GM19468 (cell line): ENCODE data around the gene MGMT.

ENCODE experiments used
- ATAC-seq: cut with Tn5 transposase; IDR thresholded peaks from one replicate; pipeline ENCODE4 v1.9.1; 2021; ENCODE audit warnings: mild to moderate bottlenecking, moderate library complexity, moderate number of reproducible peaks; ENCODE audit not compliant: unreplicated experiment; ENCODE audit errors: extremely low read depth

MGMT gene

DNA sequence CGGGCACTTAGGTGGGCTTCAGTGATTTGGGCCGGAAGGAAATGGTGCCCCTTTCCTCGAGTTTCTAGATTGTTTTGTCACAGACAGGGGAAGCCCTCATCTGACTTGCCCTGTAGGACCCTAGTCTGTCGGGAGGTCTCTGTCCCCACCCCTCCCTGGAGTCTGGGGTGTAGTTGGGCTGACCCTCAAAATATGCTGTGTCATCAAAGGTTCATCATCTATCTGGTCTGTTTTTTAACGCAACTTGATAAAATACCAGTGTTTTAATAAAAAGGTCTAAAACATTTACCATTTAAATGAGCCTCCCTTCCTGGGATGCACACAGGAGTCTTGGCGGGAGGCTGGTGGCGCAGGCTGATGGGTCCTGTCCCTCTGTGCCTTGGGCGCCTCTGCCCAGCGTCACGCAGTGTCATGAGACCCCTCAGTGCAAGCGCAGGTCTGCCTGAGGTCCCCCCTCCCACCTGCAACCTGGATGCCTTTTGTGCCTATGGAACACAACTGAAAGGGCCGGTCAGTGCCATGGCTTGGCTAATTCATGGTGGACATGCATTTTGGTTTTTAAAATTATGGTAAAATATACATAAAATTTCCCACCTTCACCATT lies 146.4 kb downstream of the MGMT start:
- no peak for ATAC-seq

DNA sequence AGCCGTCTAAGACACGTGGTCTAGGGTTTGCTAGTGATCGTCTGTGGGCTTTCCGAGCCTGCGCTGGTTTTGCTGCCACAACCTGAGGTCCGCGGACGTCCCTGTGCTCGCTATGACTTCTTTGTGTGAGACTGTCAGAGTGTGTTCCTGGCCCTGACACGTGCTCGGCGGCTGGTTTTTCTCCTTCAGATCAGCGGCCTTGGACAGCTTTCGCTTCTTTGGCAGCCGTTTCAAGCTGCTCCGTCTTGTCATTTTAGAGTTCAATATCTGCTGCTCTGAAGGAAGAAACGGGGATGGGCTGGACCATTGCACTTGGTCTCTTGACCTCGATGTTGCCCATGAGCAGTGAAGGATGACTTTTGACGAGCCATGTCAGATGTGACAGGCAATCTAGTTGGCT lies 147.3 kb downstream of the MGMT start:
- ATAC-seq, result no peak

DNA sequence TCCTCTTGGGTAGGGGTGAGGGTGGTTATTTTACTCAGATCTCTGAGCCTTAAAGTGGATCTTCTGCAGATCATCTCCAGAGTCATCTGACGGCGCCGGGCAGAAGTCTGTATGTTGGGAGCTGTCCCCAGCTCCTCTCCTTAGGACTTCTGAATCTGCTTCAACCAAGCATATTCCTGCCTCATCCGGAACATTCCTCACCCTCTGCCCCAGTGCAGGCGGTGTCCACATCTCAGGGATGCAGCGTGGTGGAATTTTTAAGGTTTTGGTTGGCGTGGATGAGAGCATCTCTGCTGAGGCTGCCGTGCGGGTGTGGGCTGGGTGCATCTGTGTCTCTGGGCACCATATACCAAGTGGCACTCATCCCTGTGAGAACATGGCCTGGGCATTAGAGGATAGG lies 148.3 kb downstream of the MGMT start:
- no peak for ATAC-seq

DNA sequence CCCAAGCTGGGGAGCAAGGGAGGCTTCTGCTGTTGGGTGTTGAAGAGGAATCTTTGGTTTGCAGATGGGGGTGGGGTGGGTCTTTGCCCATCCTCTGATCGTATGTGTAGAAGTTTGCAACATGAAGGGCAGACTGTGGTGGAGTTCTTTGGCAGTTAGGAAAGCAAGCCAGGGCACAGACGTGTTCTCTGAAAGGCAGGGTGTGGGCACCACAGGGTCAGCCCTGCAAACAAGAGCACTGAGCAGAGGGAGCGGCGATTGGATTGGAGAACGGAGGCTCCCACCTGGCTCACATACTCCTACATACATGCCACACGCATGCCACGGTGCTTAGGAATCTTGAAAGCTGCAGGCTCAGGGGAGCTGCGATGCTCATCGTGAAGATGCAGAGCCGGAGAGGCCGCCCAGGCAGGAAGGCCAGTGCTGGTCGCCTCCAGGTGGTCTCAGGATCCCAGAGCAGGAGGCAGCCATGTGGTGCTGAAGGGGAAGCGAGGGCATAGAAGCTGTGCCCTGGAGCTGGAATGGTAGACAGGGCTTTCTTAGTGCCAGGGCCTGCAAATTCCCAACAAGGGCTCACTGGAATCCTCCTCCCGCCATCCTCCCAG lies 149.0 kb downstream of the MGMT start:
- no peak for ATAC-seq

DNA sequence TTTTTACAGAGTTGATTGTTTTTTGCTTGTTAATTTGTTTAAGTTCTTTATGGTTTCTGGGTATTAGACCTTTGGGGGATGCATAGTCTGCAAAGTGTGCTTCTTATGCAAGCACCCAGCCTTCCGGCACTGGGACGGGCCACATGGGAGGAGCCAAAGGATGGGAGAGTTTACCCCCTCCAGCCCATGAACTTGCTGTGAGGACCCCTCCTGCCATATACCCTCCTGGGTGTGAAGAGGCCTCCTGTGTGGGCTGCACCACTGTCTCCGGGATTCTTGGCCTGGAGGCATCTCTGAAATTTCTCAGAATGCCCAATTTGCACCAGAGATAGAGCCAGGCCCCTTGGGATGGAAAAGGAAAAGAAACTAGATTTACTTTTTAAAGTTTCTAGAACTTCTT lies 150.7 kb downstream of the MGMT start:
- ATAC-seq, result no peak

DNA sequence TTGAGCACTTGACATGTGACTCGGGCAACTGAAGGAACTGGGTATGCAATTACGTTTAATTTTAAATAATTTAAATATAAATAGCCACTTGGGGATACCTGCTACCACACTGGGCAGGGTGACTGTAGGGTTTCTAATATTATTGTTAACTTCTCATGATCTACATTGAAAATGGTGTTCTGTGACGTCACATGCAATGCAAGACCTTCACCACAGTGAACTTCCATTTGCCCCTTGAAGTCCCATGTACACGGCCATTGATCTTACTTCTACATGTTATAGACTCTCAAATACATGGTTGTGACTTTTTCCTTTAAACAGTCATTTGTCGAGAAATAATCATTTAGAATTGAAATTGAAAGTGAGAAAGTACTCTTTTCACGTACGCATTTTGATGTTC lies 154.0 kb downstream of the MGMT start:
- no peak for ATAC-seq

DNA sequence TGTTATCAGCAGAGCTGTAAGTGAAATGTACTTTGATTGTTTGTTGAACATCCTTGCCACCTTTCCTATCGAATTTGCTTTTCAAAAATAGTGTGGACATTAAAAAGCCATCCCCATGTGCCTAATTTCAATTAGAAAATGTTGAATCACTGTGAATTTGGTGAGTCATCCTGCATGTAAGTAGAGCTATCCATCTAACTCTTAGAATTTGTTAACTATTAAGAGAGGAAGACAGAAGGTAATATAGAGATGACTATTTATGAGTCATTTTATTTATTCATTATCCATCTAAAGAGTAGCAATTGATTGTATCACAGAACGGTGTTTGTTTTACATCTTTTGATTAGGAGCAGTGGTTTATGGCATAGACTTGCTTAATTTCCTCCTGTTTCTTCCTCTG lies 154.7 kb downstream of the MGMT start:
- no peak for ATAC-seq

DNA sequence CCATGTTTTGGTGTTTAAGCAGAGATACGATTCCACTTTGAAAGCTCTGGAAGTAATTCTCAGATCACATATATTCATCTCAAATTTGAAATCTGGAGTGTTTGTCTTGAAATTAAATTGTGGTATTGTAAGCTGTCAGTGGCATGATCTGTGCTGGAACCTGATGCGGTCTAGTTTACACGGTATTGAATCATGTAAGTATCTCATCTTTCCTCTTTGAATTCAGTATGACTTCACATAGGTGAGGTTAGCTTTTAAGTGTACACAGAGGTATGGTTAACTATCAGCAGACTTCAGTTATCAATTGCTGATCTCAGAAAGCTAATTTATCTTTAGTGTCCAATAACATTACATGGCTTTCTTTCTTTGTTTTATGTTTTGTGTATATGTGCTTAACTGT lies 155.2 kb downstream of the MGMT start:
- ATAC-seq, result no peak

DNA sequence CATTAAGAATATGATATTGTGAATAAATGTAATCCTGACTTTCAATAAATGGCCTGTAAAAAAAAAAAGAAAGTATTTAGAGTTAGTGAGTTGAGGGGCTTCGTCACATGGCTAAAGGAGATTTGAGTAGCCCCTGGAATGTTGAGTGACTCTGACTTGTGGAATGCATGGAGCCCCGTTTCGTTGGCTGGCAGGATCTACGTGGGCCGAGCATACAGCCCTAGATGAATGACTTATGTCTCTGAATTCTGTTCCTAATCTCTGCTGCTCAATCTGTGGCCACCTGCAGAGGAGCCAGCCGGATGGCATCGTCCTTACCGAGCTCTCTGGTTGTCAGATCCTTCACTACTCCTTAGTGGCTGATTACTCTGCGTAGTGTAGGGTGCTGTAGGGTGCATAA lies 155.7 kb downstream of the MGMT start:
- ATAC-seq, result no peak

DNA sequence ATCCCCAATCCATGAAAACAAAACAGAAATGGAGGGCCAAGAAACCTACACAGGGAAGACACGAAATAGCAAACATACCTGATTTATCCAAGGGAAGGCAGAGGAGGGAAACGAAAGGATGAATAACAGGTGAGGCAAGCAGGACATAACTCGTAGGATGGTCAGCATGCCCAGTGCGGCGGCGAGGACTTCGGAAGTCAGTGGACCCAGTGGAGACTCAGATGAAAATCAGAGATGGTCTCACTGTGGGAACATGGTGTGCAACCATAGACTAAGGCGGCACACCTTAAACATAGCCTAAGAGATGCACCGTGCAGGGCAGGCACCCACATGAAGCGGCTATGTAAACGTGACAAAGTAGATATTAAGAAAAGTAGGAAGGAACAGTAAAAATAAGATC lies 157.5 kb downstream of the MGMT start:
- ATAC-seq, result no peak

DNA sequence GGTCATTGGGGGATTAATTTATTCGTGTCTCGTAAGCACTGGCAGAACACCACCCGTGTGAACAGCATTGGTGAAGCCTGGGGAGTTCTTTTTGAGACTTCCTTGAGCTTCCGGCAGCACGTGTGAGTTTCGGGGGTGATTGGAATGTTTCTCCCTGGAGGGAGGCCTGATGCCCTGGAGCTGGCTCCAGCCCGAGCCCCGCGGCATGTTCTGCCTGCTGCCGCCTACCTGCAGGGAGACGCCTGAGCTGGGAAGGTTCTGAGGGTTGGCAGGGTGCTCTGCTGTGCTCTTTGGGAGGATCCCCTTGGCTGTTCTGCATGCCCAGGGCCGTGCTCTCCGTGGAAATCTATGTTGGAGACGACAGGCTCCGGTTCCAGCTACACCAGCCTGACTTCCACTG lies 159.3 kb downstream of the MGMT start:
- ATAC-seq, result no peak

DNA sequence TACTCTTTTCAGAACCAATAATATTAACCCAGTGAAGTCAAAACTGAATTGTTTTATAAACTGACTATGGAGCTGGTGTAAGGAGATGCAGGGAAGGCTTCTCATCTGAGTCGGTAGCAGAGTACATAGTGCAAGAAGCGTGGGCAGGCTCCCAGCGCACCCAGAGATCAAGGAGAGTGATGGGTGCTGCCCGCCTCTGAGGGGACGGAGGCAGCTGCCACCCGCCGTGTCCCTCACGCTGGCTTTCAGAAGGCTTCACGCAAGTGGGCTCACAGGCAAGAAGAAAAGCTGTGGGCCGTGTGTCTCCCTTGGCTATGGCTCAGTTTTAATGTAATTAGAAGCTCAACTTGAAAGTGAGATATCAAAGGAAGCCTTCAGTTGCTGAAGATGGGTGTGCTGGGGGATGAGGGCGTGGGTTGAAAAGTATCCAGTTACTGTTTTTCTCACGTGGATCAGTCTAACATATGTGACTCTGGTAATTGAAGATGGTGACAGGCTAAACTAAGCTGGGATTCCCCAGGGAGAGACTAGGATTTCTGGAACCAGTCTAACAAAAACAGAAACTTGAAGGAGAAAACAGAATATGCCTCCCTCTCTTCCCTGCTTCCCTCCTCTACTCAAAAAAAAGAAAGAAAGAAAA lies 159.9 kb downstream of the MGMT start:
- ATAC-seq, result no peak

DNA sequence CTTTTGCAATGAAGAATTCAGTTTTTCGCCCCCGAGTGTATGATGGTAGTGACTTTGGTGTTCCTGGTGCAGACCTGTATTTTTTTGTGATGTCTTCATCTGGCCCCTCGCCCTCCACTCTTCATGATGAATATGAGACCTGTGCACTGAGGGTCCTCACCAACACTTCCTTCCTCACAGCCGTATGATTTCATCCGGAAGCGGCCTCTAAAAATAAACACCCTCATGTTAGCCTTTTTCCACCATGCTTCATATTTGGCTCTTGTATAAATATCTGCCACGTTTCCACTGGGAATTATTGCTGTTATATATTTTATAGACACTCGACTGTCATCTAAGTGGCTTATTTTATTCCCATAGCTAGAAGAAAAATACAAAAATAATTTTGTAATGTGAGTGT lies 160.4 kb downstream of the MGMT start:
- no peak for ATAC-seq

DNA sequence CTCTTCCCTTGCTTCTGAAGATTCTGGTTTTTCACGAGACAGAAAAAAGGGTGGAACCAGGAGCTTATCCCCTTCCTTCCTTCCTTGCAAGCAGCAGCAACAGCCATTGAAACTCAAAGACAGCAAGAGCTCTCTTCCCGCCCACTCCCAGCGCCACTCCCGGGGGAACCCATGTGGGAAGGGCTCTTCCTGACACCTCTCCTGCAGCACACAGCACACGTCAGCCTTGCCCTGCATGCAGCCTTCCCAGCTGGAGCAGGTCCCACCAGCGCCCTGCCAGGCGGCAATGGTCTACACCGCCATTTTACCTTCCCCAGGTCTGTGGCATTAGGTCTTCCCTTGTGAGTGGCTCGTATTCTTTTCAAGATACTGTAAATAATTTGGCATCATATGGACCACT lies 161.8 kb downstream of the MGMT start:
- ATAC-seq, result no peak

DNA sequence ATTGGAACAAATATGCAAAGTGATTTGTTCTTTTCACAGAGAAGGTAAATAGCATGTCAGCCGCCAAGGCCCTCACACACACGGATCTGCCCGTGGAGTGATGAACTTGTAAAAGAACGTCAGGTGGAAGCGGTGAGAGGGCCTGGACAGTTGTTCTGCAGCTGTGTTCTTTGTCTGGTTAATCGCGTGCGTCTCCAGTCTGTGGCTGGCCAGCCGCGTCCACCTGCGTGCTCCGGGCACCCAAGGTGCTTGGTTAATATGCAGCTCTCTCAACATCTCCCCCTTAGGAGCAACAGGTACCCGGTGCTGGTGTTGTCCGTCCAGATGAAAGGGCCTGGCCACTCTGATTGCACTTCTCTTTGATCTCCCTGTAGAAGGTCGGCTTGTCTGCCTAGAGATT lies 162.9 kb downstream of the MGMT start:
- no peak for ATAC-seq

DNA sequence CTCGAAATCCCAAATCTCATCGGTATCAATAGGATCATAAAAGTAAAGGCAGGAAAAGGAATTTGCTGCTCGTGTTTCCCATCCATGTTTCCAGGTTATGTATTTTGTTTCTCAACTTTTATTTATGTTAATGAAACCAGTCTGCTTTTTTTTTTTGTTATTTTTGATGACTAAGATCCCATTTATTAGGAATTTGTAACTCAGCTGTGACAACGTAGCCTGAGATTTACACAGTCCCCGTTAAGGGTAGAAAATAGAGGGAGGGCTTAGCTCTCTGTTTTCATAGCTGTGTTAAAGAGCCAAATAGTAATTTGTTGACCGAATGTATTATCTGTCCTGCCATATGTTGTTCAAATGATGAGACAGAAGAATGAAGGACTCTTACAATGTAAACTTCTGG lies 164.0 kb downstream of the MGMT start:
- no peak for ATAC-seq

DNA sequence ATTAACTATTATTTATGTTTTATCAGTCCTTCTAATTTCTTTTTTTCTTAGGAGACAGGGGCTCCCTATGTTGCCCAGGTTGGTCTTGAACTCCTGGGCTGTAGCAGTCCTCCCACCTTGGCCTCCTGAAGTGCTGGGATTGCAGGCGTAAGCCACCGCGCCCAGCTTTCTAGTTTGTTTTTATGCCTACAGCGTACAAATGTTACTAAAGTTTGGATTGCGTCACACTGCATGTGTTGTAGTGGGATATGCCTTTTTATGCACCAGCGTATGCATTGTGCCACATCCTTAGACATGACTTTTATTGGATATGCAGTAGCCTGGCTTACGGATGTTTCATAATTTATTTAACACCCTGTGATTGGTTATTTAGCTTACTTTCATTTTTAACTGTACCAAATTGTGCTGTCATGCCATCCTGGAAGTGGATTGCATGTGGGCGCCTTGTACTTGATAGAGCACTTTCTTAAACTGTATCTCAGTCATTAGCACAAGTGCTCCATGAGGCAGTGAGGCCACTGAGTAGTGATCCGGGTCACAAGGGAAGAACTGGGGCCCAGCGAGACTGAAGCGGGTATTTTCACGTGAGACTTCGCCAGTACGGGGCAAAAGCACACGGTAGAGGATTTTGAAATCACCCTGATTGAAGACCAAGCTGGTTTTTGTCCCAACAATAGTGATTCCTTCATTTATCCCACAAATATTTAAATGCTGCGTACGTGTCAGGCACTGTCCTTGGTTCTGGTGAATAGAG lies 165.0 kb downstream of the MGMT start:
- ATAC-seq, result no peak

DNA sequence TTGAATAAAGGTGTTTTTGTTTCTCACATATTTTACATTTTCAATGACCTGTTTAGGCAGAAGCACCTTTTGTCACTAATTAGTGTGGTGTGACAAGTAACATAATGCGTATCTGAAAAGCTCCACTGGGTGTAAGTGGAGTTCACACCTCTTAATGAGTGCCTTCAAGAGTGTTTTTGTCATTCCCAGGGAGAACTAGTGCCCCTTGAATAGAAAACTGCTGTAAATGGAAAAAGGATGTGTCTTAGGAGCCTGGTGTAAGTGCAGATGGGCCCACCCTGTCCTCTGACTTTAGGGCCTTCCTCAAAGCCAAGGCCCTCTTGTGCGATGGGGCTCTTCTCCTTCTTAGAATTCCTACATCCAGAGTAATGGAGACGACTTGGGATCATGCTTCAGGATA lies 170.0 kb downstream of the MGMT start:
- ATAC-seq, result no peak

DNA sequence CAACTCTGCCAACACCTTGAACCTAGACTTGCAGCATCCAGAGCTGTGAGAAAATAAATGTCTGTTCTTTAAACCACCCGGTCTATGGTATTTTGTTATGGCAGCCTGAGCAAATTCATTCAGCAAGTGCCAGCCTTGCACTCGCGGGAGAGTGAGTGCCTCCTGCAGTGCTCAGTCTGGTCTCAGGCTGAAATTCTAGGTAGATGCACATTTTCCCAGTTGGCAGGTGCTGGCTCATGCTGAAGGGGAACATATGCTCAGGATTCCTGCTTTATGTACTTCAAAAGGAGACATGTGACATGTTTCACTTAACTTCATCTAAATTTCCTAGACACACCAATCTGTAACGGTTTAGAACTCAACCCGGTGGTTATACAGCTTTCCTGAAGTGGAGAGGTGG lies 170.8 kb downstream of the MGMT start:
- ATAC-seq, result no peak

DNA sequence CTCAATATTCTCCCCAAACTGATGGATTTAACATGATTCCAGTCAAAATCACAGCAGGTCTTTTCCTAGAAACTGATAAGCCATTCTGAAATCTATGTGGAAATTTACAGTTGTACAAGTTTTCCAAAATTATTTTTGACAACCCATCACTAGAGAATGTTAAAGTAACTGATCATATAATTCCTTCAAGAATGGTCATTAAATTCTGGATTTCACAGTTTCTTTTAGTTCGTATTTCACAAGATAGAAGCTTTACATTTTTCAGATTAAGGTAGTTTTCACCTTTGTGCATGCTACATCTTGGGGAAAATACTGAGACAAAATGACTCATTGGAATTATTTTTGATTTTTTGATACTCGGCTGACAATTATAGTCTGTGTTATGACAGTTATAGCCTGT lies 174.3 kb downstream of the MGMT start:
- no peak for ATAC-seq

DNA sequence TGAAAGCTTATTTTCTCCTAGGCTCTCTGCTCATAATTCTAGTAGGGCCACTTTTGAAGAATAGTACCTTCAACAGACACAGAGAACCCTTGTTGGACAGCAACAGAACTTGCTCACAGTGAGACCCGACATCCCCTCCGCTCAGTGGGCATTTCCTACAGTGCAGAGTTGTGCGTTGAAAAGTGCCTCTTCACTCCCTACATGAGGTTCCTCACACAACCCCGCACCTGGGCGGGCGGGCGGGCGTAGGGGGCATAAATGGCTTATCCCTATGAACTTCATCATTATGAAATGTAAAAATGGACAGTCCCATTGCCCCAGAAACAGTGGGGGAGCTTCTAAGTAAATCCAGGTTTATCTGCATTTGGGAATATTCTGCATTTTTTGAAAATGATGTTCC lies 174.9 kb downstream of the MGMT start:
- ATAC-seq, result no peak
